ENCODE results near the gene RTN3.

RTN3 gene

DNA sequence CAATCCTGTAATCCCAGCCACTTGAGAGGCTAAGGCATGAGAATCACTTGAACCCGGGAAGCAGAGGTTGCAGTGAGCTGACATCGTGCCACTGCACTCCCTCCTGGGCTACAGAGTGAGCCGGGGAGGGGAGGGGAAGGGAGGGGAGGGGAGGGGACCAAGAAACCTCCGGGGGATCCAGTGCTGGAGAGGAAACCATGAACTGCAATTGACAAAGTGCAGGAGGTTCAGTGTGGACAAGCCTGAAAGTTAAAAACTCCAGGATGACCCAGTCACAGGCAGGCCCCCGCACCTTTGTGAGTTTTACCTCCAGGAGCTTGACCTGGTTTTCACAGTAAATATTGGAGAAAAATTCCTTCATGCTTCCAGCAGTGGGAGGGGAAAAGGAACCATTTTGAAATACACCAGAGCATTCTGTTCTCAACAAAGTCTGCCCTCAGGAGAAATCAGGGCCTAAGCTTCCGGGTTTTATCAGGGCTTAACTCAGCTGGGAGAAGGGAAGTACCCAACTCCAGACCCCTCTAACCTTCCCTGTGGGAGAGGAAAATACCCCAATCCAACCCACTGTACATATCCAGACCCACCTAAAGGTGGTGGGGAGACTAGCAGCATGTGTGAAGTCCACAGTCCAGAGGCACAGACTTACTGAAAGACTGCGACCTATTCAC, 102.8 kb downstream of the RTN3 start:
- no peak for DNase-seq (ENCODE audit: low spot score in 2 of 2)
- Mint-ChIP-seq H3K36me3 (no peaks in the 10 kb centered on the region), H3K4me1 (peaks cover 9% of the 10 kb centered on the region), H3K27me3 (peaks cover 4% of the 10 kb centered on the region), H3K9me3 (no peaks in the 10 kb centered on the region), H3K4me3 (no peak overlapping the region), H3K27ac (no peak overlapping the region)
- no peak for ATAC-seq (ENCODE audit: low read depth)

DNA sequence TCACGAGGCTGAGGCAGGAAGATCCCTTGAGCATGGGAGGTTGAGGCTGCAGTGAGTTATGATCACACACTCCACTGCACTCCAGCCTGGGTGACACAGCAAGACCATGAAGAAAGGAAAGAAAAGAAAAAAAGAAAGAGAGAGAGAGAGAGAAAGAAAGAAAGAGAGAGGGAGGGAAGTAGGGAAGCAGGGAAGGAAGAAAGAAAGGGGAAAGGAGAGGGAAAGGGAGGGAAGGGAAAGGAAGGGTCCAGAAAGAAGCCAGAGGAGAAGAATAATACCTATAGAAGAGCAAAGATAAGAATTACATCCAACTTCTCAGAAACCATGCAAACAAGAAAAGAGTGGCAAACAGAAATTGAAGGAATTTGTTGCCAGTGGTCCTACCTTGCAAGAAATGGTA, 104.5 kb downstream of the RTN3 start:
- Mint-ChIP-seq H3K9me3 (peaks cover 2% of the 10 kb centered on the region), H3K27ac (no peak overlapping the region), H3K4me1 (peaks cover 12% of the 10 kb centered on the region), H3K4me3 (no peak overlapping the region), H3K27me3 (peaks cover 4% of the 10 kb centered on the region), H3K36me3 (no peaks in the 10 kb centered on the region)
- DNase-seq (ENCODE audit: low spot score in 2 of 2) (no peak), ATAC-seq (ENCODE audit: low read depth) (no peak)

DNA sequence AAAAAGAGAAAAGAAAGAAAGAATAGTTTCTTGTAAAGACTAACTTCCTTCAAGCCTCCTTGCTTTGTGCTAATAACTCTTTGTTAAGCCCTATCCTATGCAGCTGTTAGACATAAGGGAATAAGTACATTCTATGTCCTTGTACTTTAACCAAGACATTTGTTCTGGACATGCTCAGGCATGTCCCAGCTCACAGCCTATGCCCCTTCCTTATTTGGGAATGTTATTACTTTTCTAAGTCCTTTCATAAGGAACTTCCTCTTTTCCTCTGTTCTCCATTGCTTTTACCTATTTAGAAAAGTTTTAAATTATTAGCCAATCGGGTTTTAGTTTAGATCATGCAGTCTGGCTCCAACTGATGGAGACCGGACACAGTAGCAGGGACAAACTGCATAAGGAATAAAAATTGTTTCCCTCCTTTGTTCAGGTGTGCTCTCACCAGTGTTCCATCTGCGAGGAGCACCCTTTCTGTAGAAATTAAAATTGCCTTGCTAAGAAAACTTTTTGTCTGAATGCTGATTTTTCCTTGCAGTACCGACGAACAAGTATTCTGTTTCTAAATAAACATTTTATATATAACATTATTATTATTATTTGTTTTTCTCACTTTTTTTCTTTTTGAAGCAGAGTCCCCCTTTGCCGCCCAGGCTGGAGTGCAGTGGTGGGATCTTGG, 110.3 kb downstream of the RTN3 start:
- peaks cover 3% of the 10 kb centered on the region for H3K4me1 Mint-ChIP-seq
- no peak overlapping the region for H3K4me3 Mint-ChIP-seq
- DNase-seq (ENCODE audit: low spot score in 2 of 2) (no peak), ATAC-seq (ENCODE audit: low read depth) (no peak)
- peaks cover 9% of the 10 kb centered on the region for H3K9me3 Mint-ChIP-seq
- H3K27ac Mint-ChIP-seq: no peak overlapping the region
- H3K27me3 Mint-ChIP-seq: peaks cover 6% of the 10 kb centered on the region
- peaks cover 3% of the 10 kb centered on the region for H3K36me3 Mint-ChIP-seq

DNA sequence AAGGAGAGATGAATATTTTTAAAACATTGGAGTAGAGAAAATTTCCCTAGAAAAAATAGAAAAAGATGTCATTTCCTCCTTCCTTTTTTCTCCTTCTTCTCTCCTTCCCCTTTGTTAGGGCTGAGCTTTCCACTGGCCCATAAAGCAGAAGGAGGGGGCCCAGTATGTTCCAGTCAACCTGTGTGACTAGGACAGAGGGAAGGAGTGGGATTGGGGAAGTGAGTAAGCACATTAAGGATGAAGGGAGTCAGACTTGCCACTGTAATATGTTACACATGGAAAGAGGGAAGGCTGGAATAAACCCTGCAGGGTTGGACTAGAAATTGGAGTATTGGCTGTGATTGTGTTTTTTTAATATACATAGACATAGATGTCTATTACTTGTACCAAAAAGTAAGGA, 111.9 kb downstream of the RTN3 start:
- H3K4me1 Mint-ChIP-seq: peaks cover 3% of the 10 kb centered on the region
- H3K27me3 Mint-ChIP-seq: peaks cover 10% of the 10 kb centered on the region
- peaks cover 3% of the 10 kb centered on the region for H3K36me3 Mint-ChIP-seq
- peaks cover 9% of the 10 kb centered on the region for H3K9me3 Mint-ChIP-seq
- DNase-seq (ENCODE audit: low spot score in 2 of 2): no peak
- no peak overlapping the region for H3K4me3 Mint-ChIP-seq
- no peak overlapping the region for H3K27ac Mint-ChIP-seq
- no peak for ATAC-seq (ENCODE audit: low read depth)

DNA sequence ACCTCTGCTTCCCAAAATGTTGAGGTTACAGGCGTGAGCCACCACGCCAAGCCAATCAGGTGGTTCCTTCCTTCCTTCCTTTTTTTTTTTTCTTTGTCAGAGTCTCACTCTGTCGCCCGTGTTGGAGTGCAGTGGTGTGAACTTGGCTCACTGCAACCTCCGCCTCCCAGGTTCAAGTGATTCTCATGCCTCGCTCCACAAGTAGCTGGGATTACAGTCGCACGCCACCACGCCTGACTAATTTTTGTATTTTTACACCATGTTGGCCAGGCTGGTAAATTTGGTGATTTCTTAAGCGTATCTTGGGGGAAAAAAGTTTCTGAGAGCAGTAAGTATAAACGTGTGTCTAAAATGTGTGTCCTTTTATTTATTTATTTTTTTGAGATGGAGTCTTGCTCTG, 113.8 kb downstream of the RTN3 start:
- Mint-ChIP-seq H3K36me3 (peaks cover 3% of the 10 kb centered on the region), H3K27ac (no peak overlapping the region), H3K4me1 (peaks cover 3% of the 10 kb centered on the region), H3K9me3 (peaks cover 9% of the 10 kb centered on the region), H3K27me3 (peaks cover 13% of the 10 kb centered on the region), H3K4me3 (no peak overlapping the region)
- DNase-seq (ENCODE audit: low spot score in 2 of 2): no peak
- ATAC-seq (ENCODE audit: low read depth): no peak

DNA sequence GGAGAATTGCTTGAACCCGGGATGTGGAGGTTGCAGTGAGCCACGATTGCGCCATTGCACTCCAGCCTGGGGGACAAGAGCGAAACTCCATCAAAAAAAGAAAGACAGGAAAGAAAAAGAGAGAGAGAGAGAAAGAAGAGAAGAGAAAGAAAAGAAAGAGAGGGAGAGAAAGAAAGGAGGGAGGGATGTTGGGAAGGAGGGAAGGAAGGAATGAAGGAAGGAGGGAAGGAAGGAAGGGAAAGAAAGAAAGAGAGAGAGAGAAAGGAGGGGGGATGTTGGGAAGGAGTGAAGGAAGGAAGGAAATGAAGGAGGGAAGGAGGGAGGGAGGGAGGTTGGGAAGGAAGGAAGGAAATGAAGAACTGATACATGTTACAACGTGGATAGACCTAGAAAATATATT, 119.6 kb downstream of the RTN3 start:
- Mint-ChIP-seq H3K9me3 (no peaks in the 10 kb centered on the region), H3K4me1 (peaks cover 3% of the 10 kb centered on the region), H3K27me3 (peaks cover 12% of the 10 kb centered on the region), H3K4me3 (no peak overlapping the region), H3K27ac (no peak overlapping the region), H3K36me3 (peaks cover 1% of the 10 kb centered on the region)
- DNase-seq (ENCODE audit: low spot score in 2 of 2) (no peak), ATAC-seq (ENCODE audit: low read depth) (no peak)

DNA sequence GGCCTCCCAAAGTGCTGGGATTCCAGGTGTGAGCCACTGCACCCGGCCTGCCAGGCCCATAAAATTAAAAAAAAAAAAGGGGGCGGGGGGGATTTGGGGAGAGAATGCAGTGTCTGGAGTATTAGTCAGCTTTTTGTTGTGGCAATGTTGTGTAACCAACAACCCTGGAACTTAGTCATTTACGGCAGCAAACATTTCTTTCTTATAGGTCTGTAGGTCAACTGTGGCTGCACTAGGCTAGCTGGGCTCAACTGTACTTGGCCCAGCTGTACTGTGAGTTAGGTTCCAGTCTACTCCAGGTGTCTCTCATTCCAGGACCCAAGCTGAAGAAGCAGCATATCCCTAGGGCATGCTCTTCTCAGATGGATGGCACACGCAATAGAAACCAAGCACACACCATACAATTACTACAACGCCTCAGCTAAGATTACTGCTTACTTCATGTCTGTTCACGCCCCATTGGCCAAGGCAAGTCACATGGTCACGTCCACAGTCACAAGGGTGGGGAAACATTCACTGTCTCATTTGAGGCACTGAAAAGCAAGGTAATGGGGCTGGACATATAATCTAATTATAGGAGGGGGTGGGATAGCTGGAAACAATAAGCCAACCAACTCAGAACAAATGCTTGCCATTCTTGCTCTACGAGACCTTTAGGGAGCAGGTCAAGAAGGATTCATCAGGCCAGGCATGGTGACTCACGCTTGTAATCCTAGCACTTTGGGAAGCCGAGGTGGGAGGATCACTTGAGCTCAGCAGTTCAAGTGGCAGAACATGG, 121.5 kb downstream of the RTN3 start:
- ATAC-seq (ENCODE audit: low read depth) (peak; percentile 47), DNase-seq (ENCODE audit: low spot score in 2 of 2) (no peak)
- Mint-ChIP-seq H3K4me1 (peaks cover 3% of the 10 kb centered on the region), H3K36me3 (peaks cover 1% of the 10 kb centered on the region), H3K4me3 (no peak overlapping the region), H3K27ac (no peak overlapping the region), H3K9me3 (no peaks in the 10 kb centered on the region), H3K27me3 (peaks cover 6% of the 10 kb centered on the region)

DNA sequence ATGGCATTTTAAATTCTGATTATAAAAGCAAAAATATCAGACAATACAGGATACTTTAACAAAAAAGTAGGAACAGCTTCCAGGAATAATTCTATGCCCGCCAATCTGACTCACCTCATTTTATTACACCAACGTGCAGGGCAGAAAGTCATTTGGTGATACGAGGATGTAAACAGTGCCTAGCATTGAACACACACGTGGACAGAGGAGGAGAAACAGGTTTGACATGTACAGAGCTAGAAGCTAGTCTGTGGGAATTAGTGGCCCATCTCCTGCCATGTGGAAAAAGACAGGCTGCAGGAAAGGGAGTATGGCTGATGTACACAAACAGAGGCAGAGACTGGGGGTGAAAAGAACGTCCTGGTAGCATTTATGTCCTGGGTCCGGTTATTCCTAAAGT, 123.0 kb downstream of the RTN3 start:
- H3K27ac Mint-ChIP-seq: no peak overlapping the region

DNA sequence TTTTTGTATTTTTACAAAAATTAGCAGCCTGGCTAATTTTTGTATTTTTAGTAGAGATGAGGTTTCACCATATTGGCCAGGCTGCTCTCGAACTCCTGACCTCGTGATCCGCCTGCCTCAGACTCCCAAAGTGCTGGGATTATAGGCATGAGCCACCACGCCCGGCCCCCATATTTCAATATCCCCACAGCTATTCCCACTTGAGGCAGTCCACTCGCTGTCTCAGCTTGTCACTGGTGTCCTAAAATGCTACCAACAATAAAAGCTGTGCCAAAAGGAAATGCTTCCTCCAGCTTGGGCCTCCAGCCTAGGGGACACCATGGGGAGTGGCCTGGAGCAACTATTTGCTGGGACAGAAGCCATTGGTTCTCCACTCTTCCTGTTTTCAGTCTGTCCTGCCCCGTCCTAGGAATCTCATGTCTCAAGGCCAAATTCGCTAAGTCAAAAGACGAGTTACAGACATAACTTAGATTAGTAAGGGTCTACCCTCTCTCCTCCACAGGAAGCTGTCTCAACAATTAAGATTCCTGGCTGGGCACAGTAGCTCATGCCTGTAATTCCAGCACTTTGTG, 124.6 kb downstream of the RTN3 start:
- H3K27ac Mint-ChIP-seq: no peak overlapping the region

More for the DNA sequence above, 123.0 kb downstream of the RTN3 start:
- DNase-seq (ENCODE audit: low spot score in 2 of 2): no peak
- Mint-ChIP-seq H3K4me3 (no peak overlapping the region), H3K9me3 (no peaks in the 10 kb centered on the region), H3K27me3 (peaks cover 1% of the 10 kb centered on the region), H3K4me1 (peaks cover 3% of the 10 kb centered on the region), H3K36me3 (peaks cover 1% of the 10 kb centered on the region)
- no peak for ATAC-seq (ENCODE audit: low read depth)

More for the DNA sequence above, 124.6 kb downstream of the RTN3 start:
- Mint-ChIP-seq H3K27me3 (no peaks in the 10 kb centered on the region), H3K9me3 (no peaks in the 10 kb centered on the region), H3K4me3 (no peak overlapping the region), H3K36me3 (peaks cover under 1% of the 10 kb centered on the region), H3K4me1 (peaks cover 3% of the 10 kb centered on the region)
- DNase-seq (ENCODE audit: low spot score in 2 of 2): no peak
- no peak for ATAC-seq (ENCODE audit: low read depth)

Measured in memory B cell (primary cell).